Liver (tissue), 3 donors: ENCODE results near the gene PACS1.

ENCODE experiments used
- EGR1 ChIP-seq, 2 donors: IDR thresholded peaks; 2 replicates each; pipeline ENCODE4 v1.6.1; 2016 to 2018; ENCODE audit warnings: antibody characterized with exemption in 2 of 2, low read depth in 2 of 2
- GABPA ChIP-seq, 2 donors: IDR thresholded peaks in 1 of 2; conservative IDR thresholded peaks in 1 of 2; 2 replicates each; pipeline ENCODE4 v1.6.1; 2016; ENCODE audit warnings: antibody characterized with exemption in 2 of 2, mild to moderate bottlenecking in 1 of 2, moderate library complexity in 1 of 2
- JUND ChIP-seq, 2 donors: IDR thresholded peaks; 2 replicates each; pipeline ENCODE4 v1.6.1; 2016; ENCODE audit warnings: antibody characterized with exemption in 2 of 2
- MAX ChIP-seq: IDR thresholded peaks from 2 replicates; pipeline ENCODE4 v1.6.1; 2016; ENCODE audit warnings: antibody characterized with exemption
- NR2F2 ChIP-seq: IDR thresholded peaks from 2 replicates; pipeline ENCODE4 v1.6.1; 2016; ENCODE audit warnings: antibody characterized with exemption
- REST ChIP-seq: IDR thresholded peaks from 2 replicates; pipeline ENCODE4 v1.6.1; 2016; ENCODE audit warnings: antibody characterized with exemption, mild to moderate bottlenecking
- YY1 ChIP-seq: IDR thresholded peaks from 2 replicates; pipeline ENCODE4 v1.6.1; 2016; ENCODE audit warnings: antibody characterized with exemption, mild to moderate bottlenecking
- TF ChIP-seq, protein P1 (sequence below): fragments of 150-350 bp; IDR thresholded peaks from 2 replicates; pipeline ENCODE4 v1.5.1; 2017; ENCODE audit warnings: improper control_type of control experiment, low read depth, low read length; ENCODE audit not compliant: missing input control
- donor health status: healthy.
- donor health status: healthy.

DNA sequence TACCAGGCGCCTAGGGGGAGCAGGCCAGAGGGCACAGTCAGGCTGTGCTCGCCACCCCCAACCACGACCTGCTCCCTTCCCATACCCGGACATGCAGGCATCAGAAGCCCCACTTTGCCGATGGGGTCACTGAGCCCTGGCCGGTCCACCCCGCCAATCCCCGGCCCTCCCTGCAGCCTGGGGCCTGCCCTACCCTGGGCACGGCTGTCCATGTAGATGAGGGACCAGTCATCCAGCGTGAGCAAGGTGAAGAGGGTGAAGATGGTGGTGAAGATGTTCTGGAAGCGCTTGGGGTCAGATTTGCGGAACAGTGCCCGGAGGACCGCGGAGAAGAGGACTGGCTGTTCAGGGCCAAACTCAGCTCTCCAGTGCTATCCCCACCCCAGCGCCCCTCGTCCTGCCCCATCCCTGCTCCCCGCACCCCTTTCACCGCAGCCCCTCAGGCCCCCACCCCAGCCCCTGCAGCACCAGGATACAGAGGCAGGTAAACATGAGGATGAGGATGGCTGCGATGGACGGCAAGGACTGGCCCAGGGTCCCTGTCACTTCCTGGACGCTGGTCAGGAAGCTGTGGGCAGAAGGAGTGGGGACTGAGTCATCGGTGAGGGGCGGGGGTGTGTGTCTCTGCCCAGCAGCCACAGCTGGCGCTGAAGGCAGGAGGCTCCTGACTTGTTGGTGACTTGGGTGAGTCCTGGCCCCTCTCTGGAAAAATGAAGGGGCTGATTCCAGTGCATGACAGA lies 49.3 kb upstream of the PACS1 start:
- TF ChIP-seq, protein P1, sequence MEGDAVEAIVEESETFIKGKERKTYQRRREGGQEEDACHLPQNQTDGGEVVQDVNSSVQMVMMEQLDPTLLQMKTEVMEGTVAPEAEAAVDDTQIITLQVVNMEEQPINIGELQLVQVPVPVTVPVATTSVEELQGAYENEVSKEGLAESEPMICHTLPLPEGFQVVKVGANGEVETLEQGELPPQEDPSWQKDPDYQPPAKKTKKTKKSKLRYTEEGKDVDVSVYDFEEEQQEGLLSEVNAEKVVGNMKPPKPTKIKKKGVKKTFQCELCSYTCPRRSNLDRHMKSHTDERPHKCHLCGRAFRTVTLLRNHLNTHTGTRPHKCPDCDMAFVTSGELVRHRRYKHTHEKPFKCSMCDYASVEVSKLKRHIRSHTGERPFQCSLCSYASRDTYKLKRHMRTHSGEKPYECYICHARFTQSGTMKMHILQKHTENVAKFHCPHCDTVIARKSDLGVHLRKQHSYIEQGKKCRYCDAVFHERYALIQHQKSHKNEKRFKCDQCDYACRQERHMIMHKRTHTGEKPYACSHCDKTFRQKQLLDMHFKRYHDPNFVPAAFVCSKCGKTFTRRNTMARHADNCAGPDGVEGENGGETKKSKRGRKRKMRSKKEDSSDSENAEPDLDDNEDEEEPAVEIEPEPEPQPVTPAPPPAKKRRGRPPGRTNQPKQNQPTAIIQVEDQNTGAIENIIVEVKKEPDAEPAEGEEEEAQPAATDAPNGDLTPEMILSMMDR = no peak
- no peak for TF ChIP-seq EGR1 (IDR thresholded peaks at IDR 0.05; ENCODE audit: low read depth in 2 of 2)
- no peak for TF ChIP-seq GABPA (IDR thresholded peaks at IDR 0.05 in 1 of 2, conservative IDR thresholded peaks at IDR 0.05 in 1 of 2)
- TF ChIP-seq REST = no peak
- no peak for TF ChIP-seq JUND (IDR thresholded peaks at IDR 0.05)
- no peak for TF ChIP-seq YY1
- no peak for TF ChIP-seq NR2F2
- TF ChIP-seq MAX = no peak
